KBM-7 (cell line): ENCODE data around the gene MYNN.
"Not testable (repeated sequence)": the region's sequence is repeated elsewhere in the genome, so short reads cannot be mapped to it uniquely, and the experiment has no call there.

Experiments used
- DNase-seq: peaks from one replicate; pipeline ENCODE4 v3.0.0-alpha.2; 2015
- in situ Hi-C: fragments of 300-500 bp; cut with MboI; formaldehyde crosslinking; loops from 2 replicates; pipeline ENCODE4 v1.14.3; 2020; ENCODE audit warnings: low sequenced_read_pairs, low pct_unique_long_range_greater_than_20kb, mixed read lengths

Gene MYNN

GRCh38 chr3:169772897-169773816, at the start of gene MYNN:
Gene MYNN (plus strand): TSS chr3:169773396. CDS start chr3:169774296, 900 bp downstream.
- peak; percentile 94 for DNase-seq
- in situ Hi-C loops: no loop called here

GRCh38 chr3:169731857-169732256, 41.3 kb upstream of the MYNN start:
- in situ Hi-C loops, DNase-seq: not testable (repeated sequence)

- no peak for DNase-seq
- in situ Hi-C loops: no loop called here
Measured at GRCh38 chr3:169739067-169739466, 34.1 kb upstream of the MYNN start.

- DNase-seq: peak; percentile 36
Measured at GRCh38 chr3:169744366-169745054, 28.7 kb upstream of the MYNN start.

GRCh38 chr3:169746924-169747323, 26.3 kb upstream of the MYNN start:
- in situ Hi-C loops: no loop called here
- DNase-seq: peak; percentile 36

More at GRCh38 chr3:169744366-169745054, 28.7 kb upstream of the MYNN start:
- in situ Hi-C loops: no loop called here

GRCh38 chr3:169748670-169749069, 24.5 kb upstream of the MYNN start:
- no peak for DNase-seq
- in situ Hi-C loops: no loop called here

- in situ Hi-C loops: no loop called here
- DNase-seq: no peak
Measured at GRCh38 chr3:169750665-169751064, 22.5 kb upstream of the MYNN start.

- DNase-seq: no peak
- in situ Hi-C loops: no loop called here
Measured at GRCh38 chr3:169751875-169752274, 21.3 kb upstream of the MYNN start.

GRCh38 chr3:169754711-169755110, 18.5 kb upstream of the MYNN start:
- in situ Hi-C loops: no loop called here
- no peak for DNase-seq

GRCh38 chr3:169755488-169755887, 17.7 kb upstream of the MYNN start:
- DNase-seq: no peak
- in situ Hi-C loops: no loop called here

GRCh38 chr3:169758359-169758994, 14.7 kb upstream of the MYNN start:
- no peak for DNase-seq
- in situ Hi-C loops: no loop called here

- in situ Hi-C loops: no loop called here
- DNase-seq: peak; percentile 54
Measured at GRCh38 chr3:169759256-169759655, 13.9 kb upstream of the MYNN start.

GRCh38 chr3:169760479-169760878, 12.7 kb upstream of the MYNN start:
- no peak for DNase-seq
- in situ Hi-C loops: no loop called here

- in situ Hi-C loops: no loop called here
- DNase-seq: peak; percentile 85
Measured at GRCh38 chr3:169764312-169764881, 8.8 kb upstream of the MYNN start.

GRCh38 chr3:169764882-169765612, 8.1 kb upstream of the MYNN start, which contains the start of gene TERC:
Gene TERC (minus strand): TSS chr3:169765060.
- DNase-seq: peak; percentile 89
- in situ Hi-C loops: no loop called here

- in situ Hi-C loops: no loop called here
- peak; percentile 80 for DNase-seq
Measured at GRCh38 chr3:169769287-169770181, 3.7 kb upstream of the MYNN start, which contains the start of gene ACTRT3. Gene ACTRT3 (minus strand): TSS chr3:169769561. CDS start chr3:169769520, 41 bp downstream.

- in situ Hi-C loops: no loop called here
- DNase-seq: peak; percentile 91
Measured at GRCh38 chr3:169771497-169772304, 1.5 kb upstream of the MYNN start.
